HepG2 (cell line): ENCODE data around the gene PDGFA. TPM values are rescaled to one million over a fixed set of nuclear protein-coding genes. Genes with fewer than 3 reads are reported as not detected.

Experiments
- AGO2 ChIP-seq: fragments of 200-400 bp; formaldehyde crosslinking; optimal IDR thresholded peaks from 2 replicates; pipeline ENCODE3; 2017; ENCODE audit warnings: mild to moderate bottlenecking, low read depth, low read length, moderate library complexity
- ATF6 ChIP-seq: sonication (generic); formaldehyde crosslinking; conservative IDR thresholded peaks from 2 replicates; pipeline ENCODE4 v1.4.0; 2020; ENCODE audit warnings: missing genetic modification reagents
- NR1H2 ChIP-seq: sonication (generic); formaldehyde crosslinking; IDR thresholded peaks from 2 replicates; pipeline ENCODE4 v1.8.1; 2022; ENCODE audit warnings: low read depth, missing genetic modification reagents, borderline replicate concordance
- PATZ1 ChIP-seq: sonication (generic); formaldehyde crosslinking; IDR thresholded peaks from 2 replicates; pipeline ENCODE4 v1.4.0; 2020; ENCODE audit warnings: missing genetic modification reagents
- RARA ChIP-seq: IDR thresholded peaks from 2 replicates; pipeline ENCODE4 v1.6.1; 2016; ENCODE audit warnings: missing genetic modification reagents, missing compliant biosample characterization
- SALL1 ChIP-seq: sonication (generic); formaldehyde crosslinking; IDR thresholded peaks from 2 replicates; pipeline ENCODE4 v1.8.0; 2022; ENCODE audit warnings: mild to moderate bottlenecking, missing genetic modification reagents
- SMAD3 ChIP-seq: sonication (generic); formaldehyde crosslinking; IDR thresholded peaks from 2 replicates; pipeline ENCODE4 v1.4.0; 2020; ENCODE audit warnings: missing genetic modification reagents
- ZBTB7B ChIP-seq: sonication (generic); formaldehyde crosslinking; IDR thresholded peaks from 2 replicates; pipeline ENCODE4 v1.4.0; 2020; ENCODE audit warnings: missing genetic modification reagents
- ZNF234 ChIP-seq: sonication (generic); formaldehyde crosslinking; conservative IDR thresholded peaks from 2 replicates; pipeline ENCODE4 v1.5.1; 2020; ENCODE audit warnings: mild to moderate bottlenecking, missing genetic modification reagents
- ZNF33B ChIP-seq: sonication (generic); formaldehyde crosslinking; IDR thresholded peaks from 2 replicates; pipeline ENCODE4 v1.5.1; 2020; ENCODE audit warnings: mild to moderate bottlenecking, missing genetic modification reagents
- ZNF570 ChIP-seq: sonication (generic); formaldehyde crosslinking; IDR thresholded peaks from 2 replicates; pipeline ENCODE4 v1.4.0; 2020; ENCODE audit warnings: mild to moderate bottlenecking, missing genetic modification reagents, borderline replicate concordance
- ZNF589 ChIP-seq: sonication (generic); formaldehyde crosslinking; conservative IDR thresholded peaks from 2 replicates; pipeline ENCODE4 v1.8.0; 2022; ENCODE audit warnings: mild to moderate bottlenecking, moderate library complexity, missing genetic modification reagents
- ZNF720 ChIP-seq: sonication (generic); formaldehyde crosslinking; IDR thresholded peaks from 2 replicates; pipeline ENCODE4 v1.4.0; 2020; ENCODE audit warnings: missing genetic modification reagents
- polyA plus RNA-seq, 8 experiments: library from polyadenylated mRNA; depleted of rRNA in 3 of 8; stranded (reverse) in 7 of 8; unstranded in 1 of 8; fragments of >200 nt; fragmentation: Illumina TruSeq in 4 of 8; extraction: Trizol in 4 of 8; gene quantifications; 2 replicates each; pipeline versions ENCODE4 v1.2.1 to v1.2.3, GENCODE V29; 2011 to 2016; ENCODE audit warnings: low read depth in 4 of 8, missing spikeins in 1 of 8, mixed read lengths in 1 of 8; ENCODE audit not compliant: insufficient read depth in 1 of 8
- total RNA-seq, 5 experiments: library from RNA; depleted of rRNA; stranded (reverse); fragments of >200 nt; fragmentation: Illumina TruSeq; extraction: Trizol; gene quantifications; 2 replicates each; pipeline ENCODE4 v1.2.3, GENCODE V29; 2016; ENCODE audit warnings: low read depth in 1 of 5
- TF ChIP-seq, protein P1 (sequence below): sonication (generic); formaldehyde crosslinking; conservative IDR thresholded peaks from 2 replicates; pipeline ENCODE4 v1.4.0; 2020; ENCODE audit warnings: mild to moderate bottlenecking, missing genetic modification reagents, moderate library complexity
- TF ChIP-seq, protein P2 (sequence below), 2 experiments: sonication (generic) in 1 of 2; formaldehyde crosslinking in 1 of 2; IDR thresholded peaks; 2 replicates each; pipeline versions ENCODE4 v1.4.0 to v1.6.1; 2016 to 2020; ENCODE audit warnings: borderline replicate concordance in 1 of 2, low read depth in 1 of 2, mild to moderate bottlenecking in 1 of 2, missing genetic modification reagents in 1 of 2

The PDGFA gene
- total and polyA plus RNA-seq, 2 of the 13 experiments (the other 11 are each of a cell fraction or from before 2014, with no cell fraction given), result 1.5 to 3.4 TPM

- TF ChIP-seq, protein P1, sequence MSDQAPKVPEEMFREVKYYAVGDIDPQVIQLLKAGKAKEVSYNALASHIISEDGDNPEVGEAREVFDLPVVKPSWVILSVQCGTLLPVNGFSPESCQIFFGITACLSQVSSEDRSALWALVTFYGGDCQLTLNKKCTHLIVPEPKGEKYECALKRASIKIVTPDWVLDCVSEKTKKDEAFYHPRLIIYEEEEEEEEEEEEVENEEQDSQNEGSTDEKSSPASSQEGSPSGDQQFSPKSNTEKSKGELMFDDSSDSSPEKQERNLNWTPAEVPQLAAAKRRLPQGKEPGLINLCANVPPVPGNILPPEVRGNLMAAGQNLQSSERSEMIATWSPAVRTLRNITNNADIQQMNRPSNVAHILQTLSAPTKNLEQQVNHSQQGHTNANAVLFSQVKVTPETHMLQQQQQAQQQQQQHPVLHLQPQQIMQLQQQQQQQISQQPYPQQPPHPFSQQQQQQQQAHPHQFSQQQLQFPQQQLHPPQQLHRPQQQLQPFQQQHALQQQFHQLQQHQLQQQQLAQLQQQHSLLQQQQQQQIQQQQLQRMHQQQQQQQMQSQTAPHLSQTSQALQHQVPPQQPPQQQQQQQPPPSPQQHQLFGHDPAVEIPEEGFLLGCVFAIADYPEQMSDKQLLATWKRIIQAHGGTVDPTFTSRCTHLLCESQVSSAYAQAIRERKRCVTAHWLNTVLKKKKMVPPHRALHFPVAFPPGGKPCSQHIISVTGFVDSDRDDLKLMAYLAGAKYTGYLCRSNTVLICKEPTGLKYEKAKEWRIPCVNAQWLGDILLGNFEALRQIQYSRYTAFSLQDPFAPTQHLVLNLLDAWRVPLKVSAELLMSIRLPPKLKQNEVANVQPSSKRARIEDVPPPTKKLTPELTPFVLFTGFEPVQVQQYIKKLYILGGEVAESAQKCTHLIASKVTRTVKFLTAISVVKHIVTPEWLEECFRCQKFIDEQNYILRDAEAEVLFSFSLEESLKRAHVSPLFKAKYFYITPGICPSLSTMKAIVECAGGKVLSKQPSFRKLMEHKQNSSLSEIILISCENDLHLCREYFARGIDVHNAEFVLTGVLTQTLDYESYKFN (CRISPR knock-in tag), result peak; percentile 91
- no peak for TF ChIP-seq ATF6 (CRISPR knock-in tag)
- peak; percentile 95 for TF ChIP-seq RARA (CRISPR knock-in tag)
- no peak for TF ChIP-seq ZNF589 (CRISPR knock-in tag)
- TF ChIP-seq NR1H2, result 0 out of 2 replicates have a peak, but pooled peaks have one; percentile 26
- TF ChIP-seq ZBTB7B (CRISPR knock-in tag), result peak; percentile 89
- no peak for TF ChIP-seq AGO2
- TF ChIP-seq ZNF234 (CRISPR knock-in tag), result no peak
- peak; percentile 86 for TF ChIP-seq SALL1 (CRISPR knock-in tag)
- TF ChIP-seq ZNF570 (CRISPR knock-in tag), result no peak
- 0 out of 2 replicates have a peak, but pooled peaks have one; percentile 55 for TF ChIP-seq ZNF33B (CRISPR knock-in tag)
- peak; percentile 90 for TF ChIP-seq PATZ1
- TF ChIP-seq, protein P2, sequence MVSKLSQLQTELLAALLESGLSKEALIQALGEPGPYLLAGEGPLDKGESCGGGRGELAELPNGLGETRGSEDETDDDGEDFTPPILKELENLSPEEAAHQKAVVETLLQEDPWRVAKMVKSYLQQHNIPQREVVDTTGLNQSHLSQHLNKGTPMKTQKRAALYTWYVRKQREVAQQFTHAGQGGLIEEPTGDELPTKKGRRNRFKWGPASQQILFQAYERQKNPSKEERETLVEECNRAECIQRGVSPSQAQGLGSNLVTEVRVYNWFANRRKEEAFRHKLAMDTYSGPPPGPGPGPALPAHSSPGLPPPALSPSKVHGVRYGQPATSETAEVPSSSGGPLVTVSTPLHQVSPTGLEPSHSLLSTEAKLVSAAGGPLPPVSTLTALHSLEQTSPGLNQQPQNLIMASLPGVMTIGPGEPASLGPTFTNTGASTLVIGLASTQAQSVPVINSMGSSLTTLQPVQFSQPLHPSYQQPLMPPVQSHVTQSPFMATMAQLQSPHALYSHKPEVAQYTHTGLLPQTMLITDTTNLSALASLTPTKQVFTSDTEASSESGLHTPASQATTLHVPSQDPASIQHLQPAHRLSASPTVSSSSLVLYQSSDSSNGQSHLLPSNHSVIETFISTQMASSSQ (IDR thresholded peaks at IDR 0.05; ENCODE audit: low read depth), result peak; percentile 99
- TF ChIP-seq, protein P2 (CRISPR knock-in tag; IDR thresholded peaks at IDR 0.05; ENCODE audit: borderline replicate concordance), result peak; percentile 100
- 0 out of 2 replicates have a peak, but pooled peaks have one; percentile 39 for TF ChIP-seq SMAD3 (CRISPR knock-in tag)
- no peak for TF ChIP-seq ZNF720 (CRISPR knock-in tag)
Observed at GRCh38 chr7:503575-504111, 16.0 kb downstream of the PDGFA start (continued).
